Neutrophil (primary cell): ENCODE measurements around the gene LIMA1.

Experiments used
- H3K27ac ChIP-seq: fragments of 200-600 bp; sonication (generic); 2 replicates; pipeline ENCODE4 v1.5.1; 2016; ENCODE audit warnings: mild to moderate bottlenecking, moderate library complexity
- H3K27me3 ChIP-seq: fragments of 200-600 bp; sonication (generic); 2 replicates; pipeline ENCODE4 v1.6.0; 2016; ENCODE audit warnings: mild to moderate bottlenecking
- H3K36me3 ChIP-seq: fragments of 200-600 bp; sonication (generic); 2 replicates; pipeline ENCODE4 v1.5.1; 2017
- H3K4me1 ChIP-seq, 2 experiments: fragments of 200-600 bp in 1 of 2; sonication (generic) in 1 of 2; 1 replicate in 1 of 2; 2 replicates in 1 of 2; pipeline versions ENCODE4 v1.5.1 to v1.6.1; 2013 to 2016; ENCODE audit warnings: low read depth in 1 of 2, low read length in 1 of 2, mild to moderate bottlenecking in 1 of 2, moderate library complexity in 1 of 2; ENCODE audit not compliant: control insufficient read depth in 1 of 2, insufficient read depth in 1 of 2
- H3K4me3 ChIP-seq, 2 experiments: fragments of 200-600 bp in 1 of 2; sonication (generic) in 1 of 2; 1 replicate in 1 of 2; 2 replicates in 1 of 2; pipeline ENCODE4 v1.5.1; 2013 to 2016; ENCODE audit warnings: low read depth in 1 of 2, low read length in 1 of 2, mild to moderate bottlenecking in 1 of 2, moderate library complexity in 1 of 2
- H3K9me3 ChIP-seq: fragments of 200-600 bp; sonication (generic); 2 replicates; pipeline ENCODE4 v1.5.1; 2016
- TF ChIP-seq, protein P1 (sequence below): fragments of 200-600 bp; sonication (generic); IDR thresholded peaks from 2 replicates; pipeline ENCODE4 v1.5.1; 2016; ENCODE audit warnings: antibody characterized with exemption

Gene LIMA1

DNA sequence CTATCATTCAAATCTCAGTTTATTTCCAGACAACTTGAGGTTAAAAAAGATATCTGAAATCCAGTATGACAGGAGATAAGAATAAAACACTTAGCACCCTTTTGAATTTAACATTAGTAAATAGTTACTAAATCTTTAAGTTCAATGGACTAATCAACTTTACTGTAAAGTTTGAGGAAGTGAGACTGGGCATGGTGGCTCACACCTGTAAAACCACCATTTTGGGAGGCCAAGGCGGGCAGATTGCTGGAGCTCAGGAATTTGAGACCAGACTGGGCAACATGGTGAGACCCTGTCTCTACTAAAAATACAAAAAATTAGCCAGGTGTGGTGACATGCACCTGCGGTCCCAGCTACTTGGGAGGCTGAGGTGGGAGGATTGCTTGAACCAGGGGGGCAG lies 75.9 kb downstream of the LIMA1 start:
- H3K9me3 ChIP-seq = no peaks in the 10 kb centered on the region
- H3K27me3 ChIP-seq = no peaks in the 10 kb centered on the region
- no peaks in the 10 kb centered on the region for H3K36me3 ChIP-seq
- no peaks in the 10 kb centered on the region for H3K4me1 ChIP-seq
- TF ChIP-seq, protein P1, sequence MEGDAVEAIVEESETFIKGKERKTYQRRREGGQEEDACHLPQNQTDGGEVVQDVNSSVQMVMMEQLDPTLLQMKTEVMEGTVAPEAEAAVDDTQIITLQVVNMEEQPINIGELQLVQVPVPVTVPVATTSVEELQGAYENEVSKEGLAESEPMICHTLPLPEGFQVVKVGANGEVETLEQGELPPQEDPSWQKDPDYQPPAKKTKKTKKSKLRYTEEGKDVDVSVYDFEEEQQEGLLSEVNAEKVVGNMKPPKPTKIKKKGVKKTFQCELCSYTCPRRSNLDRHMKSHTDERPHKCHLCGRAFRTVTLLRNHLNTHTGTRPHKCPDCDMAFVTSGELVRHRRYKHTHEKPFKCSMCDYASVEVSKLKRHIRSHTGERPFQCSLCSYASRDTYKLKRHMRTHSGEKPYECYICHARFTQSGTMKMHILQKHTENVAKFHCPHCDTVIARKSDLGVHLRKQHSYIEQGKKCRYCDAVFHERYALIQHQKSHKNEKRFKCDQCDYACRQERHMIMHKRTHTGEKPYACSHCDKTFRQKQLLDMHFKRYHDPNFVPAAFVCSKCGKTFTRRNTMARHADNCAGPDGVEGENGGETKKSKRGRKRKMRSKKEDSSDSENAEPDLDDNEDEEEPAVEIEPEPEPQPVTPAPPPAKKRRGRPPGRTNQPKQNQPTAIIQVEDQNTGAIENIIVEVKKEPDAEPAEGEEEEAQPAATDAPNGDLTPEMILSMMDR = no peak
- no peak overlapping the region for H3K4me3 ChIP-seq
- H3K27ac ChIP-seq = no peak overlapping the region

DNA sequence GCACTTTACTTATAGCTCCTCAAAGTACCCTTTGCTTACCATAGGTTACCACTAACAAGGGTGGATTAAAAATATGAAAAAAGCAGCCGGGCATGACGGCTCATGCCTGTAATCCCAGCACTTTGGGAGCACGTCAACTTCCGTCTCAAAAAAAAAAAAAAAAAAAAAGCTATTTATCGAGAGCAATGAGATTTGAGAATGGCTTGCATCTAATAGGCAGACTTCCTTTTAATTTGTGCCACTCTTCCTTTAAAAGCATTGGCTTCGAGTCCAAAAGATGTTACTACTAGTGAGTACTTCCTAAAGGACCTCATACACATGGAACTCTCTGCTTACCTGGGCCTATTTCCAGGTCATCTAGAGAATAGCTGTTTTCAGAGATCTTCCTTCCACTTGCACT lies 77.7 kb downstream of the LIMA1 start:
- no peaks in the 10 kb centered on the region for H3K4me1 ChIP-seq

DNA sequence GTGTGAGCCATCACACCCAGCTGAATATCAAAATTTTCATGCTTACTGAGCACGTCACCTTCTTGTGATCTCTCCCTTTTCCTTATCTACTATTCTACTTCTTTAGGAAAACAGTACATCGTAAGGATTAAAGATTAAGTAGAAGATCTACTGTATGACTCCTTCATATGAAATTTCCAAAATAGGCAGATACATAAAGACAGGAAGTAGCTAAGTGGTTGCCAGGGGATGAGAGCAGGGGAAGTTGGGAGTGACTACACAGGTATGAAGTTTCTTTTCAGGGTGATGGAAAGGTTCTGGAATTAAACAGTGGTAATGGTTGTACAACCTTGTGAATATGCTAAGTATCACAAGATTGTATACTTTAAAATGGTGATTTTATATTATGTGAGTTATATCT lies 79.6 kb downstream of the LIMA1 start:
- TF ChIP-seq, protein P1 = no peak
- Histone ChIP-seq H3K4me1 (no peaks in the 10 kb centered on the region), H3K4me3 (no peak overlapping the region), H3K27me3 (no peaks in the 10 kb centered on the region), H3K36me3 (peaks cover 5% of the 10 kb centered on the region), H3K9me3 (no peaks in the 10 kb centered on the region), H3K27ac (no peak overlapping the region)

More for the DNA sequence above, 77.7 kb downstream of the LIMA1 start:
- Histone ChIP-seq H3K27ac (no peak overlapping the region), H3K36me3 (no peaks in the 10 kb centered on the region), H3K4me3 (no peak overlapping the region), H3K9me3 (no peaks in the 10 kb centered on the region), H3K27me3 (no peaks in the 10 kb centered on the region)
- TF ChIP-seq, protein P1 = no peak

GRCh38 chr12:50201987-50202521 lies 81.3 kb downstream of the LIMA1 start:
- Histone ChIP-seq H3K4me1 (no peaks in the 10 kb centered on the region), H3K27ac (no peak overlapping the region), H3K36me3 (peaks cover 6% of the 10 kb centered on the region), H3K9me3 (no peaks in the 10 kb centered on the region), H3K27me3 (no peaks in the 10 kb centered on the region), H3K4me3 (no peak overlapping the region)
- TF ChIP-seq, protein P1 = no peak

DNA sequence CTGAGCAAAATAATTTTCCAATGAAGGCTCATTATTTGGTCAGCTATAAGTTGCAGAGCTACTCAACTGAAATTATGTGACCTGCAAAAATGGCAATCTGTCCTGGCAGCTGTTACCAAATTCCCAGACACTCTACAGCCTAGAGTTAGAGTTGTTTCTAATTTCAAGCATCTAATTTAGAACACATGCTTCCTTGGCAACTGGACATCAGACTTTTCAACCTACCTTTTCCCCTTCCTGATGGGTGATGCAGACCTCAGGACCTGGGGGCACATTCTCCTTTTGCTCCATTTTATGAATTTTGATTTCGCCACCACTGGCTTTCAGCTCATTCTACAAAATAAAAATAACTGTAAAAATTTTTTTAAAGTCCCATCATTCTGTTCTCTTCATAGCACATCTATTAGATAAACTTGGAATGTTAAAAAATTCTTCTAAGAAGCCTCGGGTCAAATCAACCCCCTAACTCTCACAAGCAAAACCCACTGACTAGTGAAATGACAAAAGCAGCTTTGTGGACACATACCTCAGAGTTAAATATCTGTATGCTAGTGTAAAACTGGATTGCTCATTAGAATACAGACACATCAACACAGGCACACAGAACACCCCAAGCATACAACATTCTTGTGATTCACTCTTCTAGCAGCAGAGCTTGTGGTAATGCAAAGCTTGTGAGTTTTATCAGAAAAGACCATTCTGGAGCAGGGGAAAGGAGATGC lies 82.6 kb downstream of the LIMA1 start:
- no peak overlapping the region for H3K4me3 ChIP-seq
- TF ChIP-seq, protein P1 = no peak
- no peak overlapping the region for H3K27ac ChIP-seq
- no peaks in the 10 kb centered on the region for H3K4me1 ChIP-seq
- no peaks in the 10 kb centered on the region for H3K9me3 ChIP-seq
- no peaks in the 10 kb centered on the region for H3K27me3 ChIP-seq
- H3K36me3 ChIP-seq = peaks cover 6% of the 10 kb centered on the region
